Stimulated activated CD4-positive, alpha-beta T cell treated with anti-CD3 and anti-CD28 coated beads, Interleukin-1b, Interleukin-23, amount 100 ng/mL, for 48 hours (primary cell): ENCODE measurements around the gene ZNF587.
"Not testable (repeated sequence)": the region's sequence is repeated elsewhere in the genome, so short reads cannot be mapped to it uniquely, and the experiment has no call there.

Experiments used
- DNase-seq: peaks from one replicate; pipeline ENCODE4 v3.0.0-alpha.2; 2020

ZNF587 gene

GRCh38 chr19:57888107-57888559, 38.5 kb downstream of the ZNF587 start:
- DNase-seq: no peak

GRCh38 chr19:57888560-57889231, 39.0 kb downstream of the ZNF587 start, which contains the start of gene ZNF814:
TSS of gene ZNF814 (minus strand) at chr19:57889037. CDS start at chr19:57888802, 235 bp downstream.
- DNase-seq: peak; percentile 86

DNA sequence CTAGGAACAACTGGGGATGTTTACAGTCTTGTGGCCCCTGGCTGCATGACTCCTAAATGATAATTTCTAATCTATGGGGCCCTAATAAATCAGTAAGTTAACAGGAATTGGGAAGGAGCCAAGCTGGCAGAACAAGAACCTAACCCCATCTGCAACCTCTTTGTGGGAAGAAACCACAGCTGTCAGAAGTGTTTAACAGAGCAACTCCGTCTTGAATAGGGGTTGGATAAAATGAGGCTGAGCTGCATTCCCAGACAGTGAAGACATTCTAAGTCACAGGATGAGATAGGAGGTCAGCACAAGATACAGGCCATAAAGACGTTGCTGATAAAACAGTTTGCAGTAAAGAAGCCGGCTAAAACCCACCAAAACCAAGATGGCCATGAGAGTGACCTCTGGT, 41.0 kb downstream of the ZNF587 start:
- not testable (repeated sequence) for DNase-seq

GRCh38 chr19:57900311-57900710, 50.7 kb downstream of the ZNF587 start:
- no peak for DNase-seq

DNA sequence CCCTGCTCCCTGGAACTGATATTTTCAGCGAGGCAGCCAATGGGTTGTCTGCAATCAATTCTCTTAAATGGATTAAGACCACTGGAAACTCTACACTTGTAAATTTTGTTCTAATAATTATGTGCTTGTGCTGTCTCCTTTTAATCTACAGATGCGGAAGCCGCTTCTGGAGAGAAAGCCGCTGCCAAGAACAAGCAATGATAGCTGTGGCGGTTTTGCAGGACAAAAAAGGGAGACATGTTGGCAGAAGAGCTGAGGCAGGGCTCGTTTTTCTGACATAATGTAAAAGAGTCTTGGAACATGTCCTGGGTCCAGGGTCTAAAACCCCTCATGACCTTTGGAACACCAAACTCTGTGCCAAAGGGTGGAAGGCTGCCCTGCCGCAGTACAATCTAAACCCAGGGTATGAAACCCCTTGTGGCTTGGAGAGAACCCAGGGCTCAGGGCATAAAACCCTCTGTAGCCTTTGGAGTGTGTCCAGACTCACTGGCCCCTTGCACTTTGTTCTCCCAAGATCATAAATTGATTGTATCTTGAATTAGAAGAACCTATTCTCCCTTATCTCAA, 54.0 kb downstream of the ZNF587 start:
- DNase-seq: no peak

GRCh38 chr19:57905258-57905657, 55.6 kb downstream of the ZNF587 start:
- no peak for DNase-seq

GRCh38 chr19:57907394-57907793, 57.7 kb downstream of the ZNF587 start:
- no peak for DNase-seq

DNA sequence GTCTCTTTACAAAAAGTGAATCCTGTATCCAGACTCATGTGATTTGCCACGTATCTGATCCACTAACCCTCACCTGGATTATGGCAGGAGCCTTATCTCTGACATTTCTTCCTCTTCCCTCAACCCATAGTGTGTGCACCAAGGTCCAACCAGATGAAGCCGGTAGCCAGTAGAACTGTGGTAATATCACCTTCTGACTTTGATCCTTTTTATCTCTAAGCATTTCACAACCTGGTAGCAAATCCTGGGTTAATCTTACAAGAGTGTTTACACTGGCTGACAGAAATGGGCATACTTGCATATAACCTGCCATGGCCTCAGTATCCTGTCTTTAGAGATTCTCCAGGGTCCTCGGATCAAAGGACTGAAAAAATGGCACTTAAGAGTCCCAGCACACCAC, 64.9 kb downstream of the ZNF587 start:
- no peak for DNase-seq
